Placental epithelial cell (primary cell): ENCODE results near the gene TMPRSS13. TPM values are rescaled to one million over a fixed set of nuclear protein-coding genes. Genes with fewer than 3 reads are reported as not detected.

Source experiments
- total RNA-seq: library from RNA; depleted of rRNA; stranded (reverse); fragments of >200 nt; gene quantifications from 2 replicates; pipeline ENCODE4 v1.2.3, GENCODE V29; 2012

TMPRSS13 gene
- total RNA-seq, result 0.79 and 1.3 TPM in 2 replicates

DNA sequence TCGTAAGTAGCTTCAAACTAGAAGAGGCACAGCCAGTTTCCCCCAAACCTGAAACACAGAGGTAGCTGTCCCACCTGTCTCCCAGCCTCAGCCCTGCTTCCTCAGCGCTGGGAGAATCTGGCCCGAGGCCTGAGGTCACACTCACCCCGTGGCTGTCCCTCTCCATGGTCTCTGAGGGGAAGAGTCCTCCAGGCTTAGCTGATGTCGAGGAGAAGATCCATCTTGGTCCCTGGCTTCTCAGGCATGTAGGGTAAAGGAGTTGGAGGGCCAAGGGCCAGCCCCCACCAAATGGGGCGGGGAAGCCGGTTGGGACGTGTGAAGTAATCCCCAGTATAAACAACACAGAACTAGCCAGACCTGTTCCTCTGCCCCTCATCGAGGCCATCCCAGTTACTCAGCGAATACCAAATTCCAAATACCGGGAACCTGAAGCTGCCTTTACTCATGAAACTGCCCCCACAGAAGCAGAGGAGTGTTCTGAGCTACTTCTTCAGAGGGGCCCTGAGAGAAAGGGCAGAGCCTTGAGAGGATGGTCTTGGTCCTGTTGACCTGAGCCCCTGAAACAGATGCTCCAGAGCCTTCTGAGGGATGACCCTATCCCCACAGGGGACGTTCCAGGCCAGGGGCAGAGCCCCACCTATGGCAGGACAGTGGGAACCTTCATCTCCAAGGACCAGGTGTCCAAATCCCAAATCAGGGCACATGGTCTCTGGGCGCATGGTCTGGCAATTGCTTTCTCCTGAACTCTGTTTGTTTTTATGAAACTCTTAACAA lies at the start of gene TMPRSS13:
TMPRSS13 (minus strand) TSS at position 261 of the 774 bp plus-strand sequence; CDS start at position 166, 95 bp downstream.

DNA sequence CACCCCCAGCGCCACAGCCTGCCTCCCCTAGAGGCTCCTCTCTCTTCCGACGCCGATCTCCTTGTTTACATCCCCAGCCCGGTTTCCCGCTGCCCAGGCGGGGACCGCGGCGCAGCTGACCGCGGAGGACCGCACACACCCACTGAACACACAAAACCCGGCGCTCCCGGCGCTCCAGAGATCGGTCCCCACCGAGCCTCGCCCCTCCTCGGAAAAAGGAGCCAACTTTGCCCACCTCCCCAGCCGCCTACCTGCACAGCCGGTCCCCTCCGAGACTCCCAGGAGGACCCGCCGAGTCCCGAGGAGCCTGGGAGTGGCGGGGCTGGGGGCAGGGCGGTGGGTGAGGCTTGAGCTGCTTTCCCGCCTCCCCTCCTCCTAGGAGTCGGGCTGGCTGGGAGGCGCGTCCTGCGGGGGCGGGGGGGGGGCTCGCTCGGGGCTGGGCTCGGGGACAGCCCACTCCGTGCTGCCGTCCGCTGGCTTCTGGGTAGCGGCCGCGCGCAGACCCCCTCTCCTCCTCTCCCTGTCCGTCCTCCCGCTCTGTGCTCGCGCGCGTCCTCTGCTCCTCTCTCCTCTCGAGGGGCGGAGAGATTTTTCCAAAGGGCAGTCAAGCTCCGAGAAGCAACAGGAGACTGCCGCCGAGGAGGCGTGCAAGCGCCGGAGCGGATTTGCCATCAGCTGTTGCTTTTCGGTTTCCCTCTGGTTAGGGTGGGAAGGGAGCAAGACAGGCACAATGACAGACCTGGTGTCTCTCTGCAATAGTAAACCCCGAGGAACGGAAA lies 52.7 kb downstream of the TMPRSS13 start, which contains the start of gene FXYD6:
FXYD6 (minus strand) TSS at position 318 of the 779 bp plus-strand sequence. CDS start 33,882 bp downstream, outside the sequence.

Other genes starting within 250 kb of the TMPRSS13 start
- not detected in 2 replicates for gene DSCAML1, start 132.2 kb downstream of the TMPRSS13 start, total RNA-seq
- not detected in 2 replicates for gene FXYD2, start 104.7 kb downstream of the TMPRSS13 start, total RNA-seq
- gene FXYD6, start 52.7 kb downstream of the TMPRSS13 start, total RNA-seq, result 0.39 TPM in 1 of 2 replicates, not detected in the other
- gene IL10RA, start 57.0 kb upstream of the TMPRSS13 start, total RNA-seq, result not detected in 2 replicates
- under 0.01 TPM in 1 of 2 replicates, not detected in the other for gene TMPRSS4, start 147.7 kb upstream of the TMPRSS13 start, total RNA-seq
- gene SMIM35, start 157.6 kb upstream of the TMPRSS13 start, total RNA-seq, result not detected in 2 replicates
- 0.39 and 0.43 TPM in 2 replicates for gene SCN4B, start 223.4 kb upstream of the TMPRSS13 start, total RNA-seq
- gene SCN2B, start 247.2 kb upstream of the TMPRSS13 start, total RNA-seq, result not detected in 2 replicates